K562 (cell line): Measurements from ENCODE around the gene INSM2. TPM values are rescaled to one million over a fixed set of nuclear protein-coding genes. Genes with fewer than 3 reads are reported as not detected.

Source experiments
- ARID4B ChIP-seq: sonication (generic); formaldehyde crosslinking; IDR thresholded peaks from 2 replicates; pipeline ENCODE4 v1.8.0; 2022; ENCODE audit warnings: mild to moderate bottlenecking, missing genetic modification reagents
- ATF3 ChIP-seq, 2 experiments: fragments of 450-650 bp in 1 of 2; sonication (generic) in 1 of 2; formaldehyde crosslinking in 1 of 2; IDR thresholded peaks in 1 of 2; conservative IDR thresholded peaks in 1 of 2; 2 replicates each; pipeline versions ENCODE4 v1.6.1 to v1.8.1; 2016 to 2023; ENCODE audit warnings: mild to moderate bottlenecking in 2 of 2, moderate library complexity in 2 of 2, inconsistent platforms in 1 of 2, missing genetic modification reagents in 1 of 2
- FOXO4 ChIP-seq: fragments of 450-650 bp; formaldehyde crosslinking; IDR thresholded peaks from 2 replicates; pipeline ENCODE4 v1.4.0; 2020; ENCODE audit warnings: mild to moderate bottlenecking, moderate library complexity
- GMEB1 ChIP-seq: fragments of 250-450 bp; sonication (Bioruptor Pico); IDR thresholded peaks from 2 replicates; pipeline ENCODE4 v1.4.0; 2020; ENCODE audit warnings: mild to moderate bottlenecking
- HNRNPLL ChIP-seq: fragments of 200-400 bp; formaldehyde crosslinking; IDR thresholded peaks from 2 replicates; pipeline ENCODE4 v1.6.1; 2017; ENCODE audit warnings: low read length, low read depth, mild to moderate bottlenecking; ENCODE audit not compliant: poor library complexity, severe bottlenecking
- MLX ChIP-seq, 2 experiments: fragments of 450-650 bp in 1 of 2; sonication (generic) in 1 of 2; formaldehyde crosslinking; conservative IDR thresholded peaks; 2 replicates each; pipeline versions ENCODE4 v1.4.0 to v1.8.1; 2020 to 2022; ENCODE audit warnings: mild to moderate bottlenecking in 1 of 2, missing genetic modification reagents in 1 of 2
- PTBP1 ChIP-seq: fragments of 200-400 bp; formaldehyde crosslinking; IDR thresholded peaks from 2 replicates; pipeline ENCODE4 v1.6.1; 2017; ENCODE audit warnings: low read depth, low read length
- RAD51 ChIP-seq: fragments of 450-650 bp; IDR thresholded peaks from 2 replicates; pipeline ENCODE4 v1.7.1; 2016; ENCODE audit warnings: low read depth, mild to moderate bottlenecking, borderline replicate concordance
- SMAD4 ChIP-seq: fragments of 250-450 bp; sonication (Bioruptor Pico); conservative IDR thresholded peaks from 2 replicates; pipeline ENCODE4 v1.8.0; 2021; ENCODE audit warnings: inconsistent platforms, mild to moderate bottlenecking, moderate library complexity
- TEAD1 ChIP-seq, 2 experiments: fragments of 450-650 bp in 1 of 2; sonication (generic) in 1 of 2; formaldehyde crosslinking; IDR thresholded peaks; 2 replicates each; pipeline versions ENCODE4 v1.4.0 to v1.8.0; 2020 to 2022; ENCODE audit warnings: mild to moderate bottlenecking in 2 of 2, missing genetic modification reagents in 1 of 2
- U2AF1 ChIP-seq: fragments of 200-400 bp; formaldehyde crosslinking; optimal IDR thresholded peaks from 2 replicates; pipeline ENCODE3; 2017; ENCODE audit warnings: mild to moderate bottlenecking, low read depth, low read length, moderate library complexity
- USF2 ChIP-seq: sonication (generic); formaldehyde crosslinking; IDR thresholded peaks from 2 replicates; pipeline ENCODE4 v1.5.0; 2020; ENCODE audit warnings: missing genetic modification reagents
- WHSC1 ChIP-seq: IDR thresholded peaks from one replicate; pipeline ENCODE4 v1.6.1; 2012; ENCODE audit warnings: low read length, control low read depth, inconsistent platforms
- ZBTB17 ChIP-seq: fragments of 450-650 bp; formaldehyde crosslinking; IDR thresholded peaks from 2 replicates; pipeline ENCODE4 v1.4.0; 2020; ENCODE audit warnings: mild to moderate bottlenecking
- ZNF282 ChIP-seq: sonication (generic); formaldehyde crosslinking; IDR thresholded peaks from 2 replicates; pipeline ENCODE4 v1.8.1; 2023; ENCODE audit warnings: missing genetic modification reagents
- ZNF583 ChIP-seq: fragments of 250-450 bp; sonication (Bioruptor Pico); IDR thresholded peaks from 2 replicates; pipeline ENCODE4 v1.4.0; 2020
- polyA plus RNA-seq, 8 experiments: library from polyadenylated mRNA; depleted of rRNA in 4 of 8; stranded (reverse) in 5 of 8; unstranded in 3 of 8; fragments of >200 nt; fragmentation: Nextera tagmentation in 2 of 8; fragmentation: Illumina TruSeq in 1 of 8; extraction: Ambion mirVana in 2 of 8; extraction: Trizol in 1 of 8; gene quantifications; 2 replicates each; pipeline versions ENCODE4 v1.2.1 to v1.2.3, GENCODE V29; 2011 to 2014; ENCODE audit warnings: inconsistent platforms in 1 of 8, missing spikeins in 1 of 8
- total RNA-seq, 7 experiments: library from RNA; depleted of rRNA in 6 of 7; stranded (reverse); fragments of >200 nt in 6 of 7; fragmentation: Illumina TruSeq in 2 of 7; extraction: Trizol in 2 of 7; gene quantifications; 2 replicates each; pipeline versions ENCODE4 v1.2.1 to v1.2.3, GENCODE V29; 2011 to 2021; ENCODE audit warnings: low replicate concordance in 1 of 7

The INSM2 gene
- total and polyA plus RNA-seq, 9 of the 15 experiments (the other 6 are each of a cell fraction or from before 2014, with no cell fraction given) = not detected

- no peak for TF ChIP-seq FOXO4
- 0 out of 2 replicates have a peak, but pooled peaks have one; percentile 71 for TF ChIP-seq ZNF583 (CRISPR knock-in tag)
- no peak for TF ChIP-seq U2AF1
- TF ChIP-seq TEAD1 (CRISPR knock-in tag; IDR thresholded peaks at IDR 0.05) = peak in 1 of 2 experiments; percentile 98; a peak in 3 of 4 replicates
- no peak for TF ChIP-seq PTBP1
- TF ChIP-seq ATF3 (IDR thresholded peaks at IDR 0.05) = no peak
- TF ChIP-seq ATF3 (CRISPR knock-in tag; conservative IDR thresholded peaks at IDR 0.05) = peak; percentile 90
- TF ChIP-seq RAD51 = no peak
- peak; percentile 98 for TF ChIP-seq ZNF282 (CRISPR knock-in tag)
- peak; percentile 21; the same call in 1 of the 2 replicates for TF ChIP-seq GMEB1 (CRISPR knock-in tag)
- peak; percentile 100 for TF ChIP-seq ARID4B (CRISPR knock-in tag)
- TF ChIP-seq ZBTB17 (CRISPR knock-in tag) = no peak
- TF ChIP-seq SMAD4 (CRISPR knock-in tag) = peak; percentile 71
- no peak for TF ChIP-seq WHSC1
- peak in 1 of 2 experiments; percentile 99; a peak in 2 of 4 replicates for TF ChIP-seq MLX (CRISPR knock-in tag; conservative IDR thresholded peaks at IDR 0.05)
- no peak for TF ChIP-seq HNRNPLL
- peak; percentile 85 for TF ChIP-seq USF2 (CRISPR knock-in tag)
Measured at GRCh38 chr14:35534873-35535482, 1.0 kb downstream of the INSM2 start (continued).
